ENCODE measurements around the gene SLC16A3.

GRCh38 chr17:82272495-82273326 is 43.9 kb downstream of the SLC16A3 start:
- TF ChIP-seq POLR2A (IDR thresholded peaks at IDR 0.05) = no peak
- no peak for TF ChIP-seq CTCF (IDR thresholded peaks at IDR 0.05)
